GM23338 (cell line): Measurements from ENCODE around the gene LAMB1. TPM values are rescaled to one million over a fixed set of nuclear protein-coding genes. Genes with fewer than 3 reads are reported as not detected.

Experiments used
- ATAC-seq: fragments of 200-7000 bp; cut with Tn5 transposase; 3 replicates; pipeline ENCODE4 v1.9.1; 2020
- DNase-seq: peaks from one replicate; pipeline ENCODE4 v3.0.0-alpha.2; 2015; ENCODE audit warnings: low spot score
- H2AFZ ChIP-seq: fragments of 200-600 bp; sonication (generic); 2 replicates; pipeline ENCODE4 v1.8.0; 2016; ENCODE audit warnings: antibody characterized with exemption, mild to moderate bottlenecking, moderate library complexity
- H3F3A ChIP-seq: fragments of 200-600 bp; sonication (generic); replicated peaks from 2 replicates; pipeline ENCODE4 v1.8.0; 2017; ENCODE audit warnings: antibody characterized with exemption, mixed run types, low read depth
- H3K27ac ChIP-seq: fragments of 200-600 bp; sonication (generic); 2 replicates; pipeline ENCODE4 v1.6.1; 2016; ENCODE audit warnings: low read depth
- H3K27me3 ChIP-seq: fragments of 200-600 bp; sonication (generic); 2 replicates; pipeline ENCODE4 v1.8.0; 2016; ENCODE audit warnings: mild to moderate bottlenecking, mixed run types, moderate library complexity; ENCODE audit not compliant: insufficient read depth
- H3K36me3 ChIP-seq: fragments of 200-600 bp; sonication (generic); 2 replicates; pipeline ENCODE4 v1.8.0; 2016; ENCODE audit warnings: mild to moderate bottlenecking; ENCODE audit not compliant: insufficient read depth
- H3K4me1 ChIP-seq: fragments of 200-600 bp; sonication (generic); 2 replicates; pipeline ENCODE4 v1.8.0; 2016; ENCODE audit warnings: mild to moderate bottlenecking, moderate library complexity; ENCODE audit not compliant: insufficient read depth
- H3K4me2 ChIP-seq: fragments of 200-600 bp; sonication (generic); 2 replicates; pipeline ENCODE4 v1.7.1; 2017; ENCODE audit warnings: mixed run types
- H3K4me3 ChIP-seq: fragments of 200-600 bp; sonication (generic); 2 replicates; pipeline ENCODE4 v1.6.1; 2016; ENCODE audit warnings: mixed run types
- H3K79me2 ChIP-seq: fragments of 200-600 bp; sonication (generic); replicated peaks from 2 replicates; pipeline ENCODE4 v1.8.0; 2017; ENCODE audit warnings: mild to moderate bottlenecking; ENCODE audit not compliant: insufficient read depth
- H3K9me2 ChIP-seq: fragments of 200-600 bp; sonication (generic); 2 replicates; pipeline ENCODE4 v1.8.0; 2017; ENCODE audit not compliant: insufficient read depth
- H4K20me1 ChIP-seq: fragments of 200-600 bp; sonication (generic); replicated peaks from 2 replicates; pipeline ENCODE4 v1.8.0; 2017; ENCODE audit warnings: mild to moderate bottlenecking; ENCODE audit not compliant: insufficient read depth
- H3K27ac Mint-ChIP-seq: 2 replicates; pipeline ENCODE4 v1.8.0; 2020; ENCODE audit warnings: inconsistent platforms, mild to moderate bottlenecking, moderate library complexity, mixed read lengths
- H3K27me3 Mint-ChIP-seq: 3 replicates; pipeline ENCODE4 v1.8.0; 2022; ENCODE audit warnings: low read depth, mild to moderate bottlenecking, moderate library complexity, mixed read lengths, inconsistent platforms; ENCODE audit not compliant: insufficient read depth, poor library complexity
- H3K36me3 Mint-ChIP-seq: 3 replicates; pipeline ENCODE4 v1.8.0; 2021; ENCODE audit warnings: low read depth, mild to moderate bottlenecking, inconsistent platforms, moderate library complexity, mixed read lengths
- H3K4me1 Mint-ChIP-seq: 3 replicates; pipeline ENCODE4 v1.8.0; 2020; ENCODE audit warnings: mild to moderate bottlenecking, inconsistent platforms, mixed read lengths
- H3K4me3 Mint-ChIP-seq: 3 replicates; pipeline ENCODE4 v1.8.0; 2021; ENCODE audit warnings: moderate library complexity, mild to moderate bottlenecking, inconsistent platforms, mixed read lengths
- H3K9me3 Mint-ChIP-seq: 3 replicates; pipeline ENCODE4 v1.8.0; 2020; ENCODE audit warnings: moderate library complexity, mild to moderate bottlenecking, inconsistent platforms, mixed read lengths
- CREB1 ChIP-seq: fragments of 250-450 bp; sonication (Bioruptor Pico); IDR thresholded peaks from 2 replicates; pipeline ENCODE4 v1.5.0; 2020; ENCODE audit warnings: low read depth, mild to moderate bottlenecking, moderate library complexity
- EZH2 ChIP-seq: fragments of 200-600 bp; sonication (generic); IDR thresholded peaks from one replicate; pipeline ENCODE4 v1.8.0; 2017; ENCODE audit warnings: antibody characterized with exemption, mild to moderate bottlenecking, low read depth; ENCODE audit not compliant: unreplicated experiment
- EZH2phosphoT487 ChIP-seq: fragments of 200-600 bp; sonication (generic); IDR thresholded peaks from one replicate; pipeline ENCODE4 v1.8.1; 2018; ENCODE audit warnings: antibody characterized with exemption; ENCODE audit not compliant: unreplicated experiment
- JUNB ChIP-seq: IDR thresholded peaks from one replicate; pipeline ENCODE4 v1.6.1; 2016; ENCODE audit warnings: antibody characterized with exemption; ENCODE audit not compliant: unreplicated experiment
- NANOG ChIP-seq: IDR thresholded peaks from 2 replicates; pipeline ENCODE4 v1.6.1; 2016; ENCODE audit warnings: antibody characterized with exemption, borderline replicate concordance
- POLR2AphosphoS5 ChIP-seq: IDR thresholded peaks from 2 replicates; pipeline ENCODE4 v1.6.1; 2016; ENCODE audit warnings: antibody characterized with exemption, low read depth
- STAT1 ChIP-seq: IDR thresholded peaks from one replicate; pipeline ENCODE4 v1.6.1; 2016; ENCODE audit warnings: antibody characterized with exemption; ENCODE audit not compliant: unreplicated experiment
- ZNF114 ChIP-seq: fragments of 250-450 bp; sonication (Bioruptor Pico); IDR thresholded peaks from 2 replicates; pipeline ENCODE4 v1.5.0; 2020; ENCODE audit warnings: mild to moderate bottlenecking, moderate library complexity
- ZNF331 ChIP-seq: fragments of 250-450 bp; sonication (Bioruptor Pico); IDR thresholded peaks from 2 replicates; pipeline ENCODE4 v1.5.0; 2020; ENCODE audit warnings: low read depth, mild to moderate bottlenecking, moderate library complexity
- polyA plus RNA-seq: library from polyadenylated mRNA; unstranded; fragments of >200 nt; fragmentation: Nextera tagmentation; extraction: Ambion mirVana; gene quantifications from 2 replicates; pipeline ENCODE4 v1.2.1, GENCODE V29; 2016
- total RNA-seq: library from RNA; depleted of rRNA; stranded (reverse); fragments of >200 nt; shearing (Covaris generic); gene quantifications from 2 replicates; pipeline ENCODE4 v1.2.3, GENCODE V29; 2014
- TF ChIP-seq, protein P1 (sequence below): IDR thresholded peaks from one replicate; pipeline ENCODE4 v1.6.1; 2018; ENCODE audit warnings: antibody characterized with exemption; ENCODE audit not compliant: unreplicated experiment
- TF ChIP-seq, protein P2 (sequence below), 2 experiments: fragments of 200-600 bp in 1 of 2; sonication (generic) in 1 of 2; conservative IDR thresholded peaks; 2 replicates each; pipeline versions ENCODE4 v1.5.1 to v1.6.1; 2016 to 2017; ENCODE audit warnings: antibody characterized with exemption in 2 of 2, low read depth in 2 of 2, mild to moderate bottlenecking in 2 of 2, moderate library complexity in 1 of 2
- TF ChIP-seq, protein P3 (sequence below): IDR thresholded peaks from 2 replicates; pipeline ENCODE4 v1.6.1; 2016; ENCODE audit warnings: antibody characterized with exemption
- TF ChIP-seq, protein P4 (sequence below): fragments of 250-450 bp; sonication (Bioruptor Pico); IDR thresholded peaks from 2 replicates; pipeline ENCODE4 v1.5.0; 2020; ENCODE audit warnings: mild to moderate bottlenecking, moderate library complexity

Gene LAMB1
- total and polyA plus RNA-seq, 2 experiments from 2014 or later = 53.5 to 57.8 TPM

DNA sequence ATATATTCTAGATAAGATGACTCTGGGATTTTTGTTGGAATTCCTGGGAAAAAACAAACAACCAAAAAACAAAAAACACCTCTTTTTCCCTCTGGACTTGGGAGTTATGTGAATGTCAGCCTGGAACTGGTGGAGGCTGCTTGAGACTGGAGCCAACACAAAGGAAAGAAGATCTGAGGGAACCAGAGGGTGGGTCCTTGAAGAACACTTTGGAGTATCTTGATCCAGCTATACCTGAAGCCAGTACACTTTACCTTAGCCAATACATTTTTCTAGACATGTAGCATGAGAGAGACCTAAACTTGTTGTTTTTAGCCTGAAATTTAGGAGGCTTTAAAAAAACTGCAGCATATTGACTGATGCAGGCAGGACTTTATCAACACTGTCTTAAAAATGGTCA, 5.9 kb upstream of the LAMB1 start:
- Mint-ChIP-seq H3K9me3 (no peaks in the 10 kb centered on the region), H3K27me3 (peaks cover 37% of the 10 kb centered on the region), H3K4me3 (no peak overlapping the region), H3K36me3 (no peaks in the 10 kb centered on the region), H3K4me1 (peaks cover 11% of the 10 kb centered on the region; the same call in 2 of the 3 replicates), H3K27ac (no peak overlapping the region)
- Histone ChIP-seq H4K20me1 (no peaks in the 10 kb centered on the region; the same call in 1 of the 2 replicates), H3K27ac (no peak overlapping the region), H3K36me3 (no peaks in the 10 kb centered on the region), H2AFZ (no peak overlapping the region), H3K4me2 (no peak overlapping the region), H3K4me3 (no peak overlapping the region), H3K27me3 (peaks cover 40% of the 10 kb centered on the region), H3F3A (no peaks in the 10 kb centered on the region), H3K4me1 (peaks cover 10% of the 10 kb centered on the region; the same call in 1 of the 2 replicates), H3K9me2 (no peaks in the 10 kb centered on the region), H3K79me2 (no peaks in the 10 kb centered on the region)
- DNase-seq (no peak), ATAC-seq (no peak)
- TF ChIP-seq, protein P1, sequence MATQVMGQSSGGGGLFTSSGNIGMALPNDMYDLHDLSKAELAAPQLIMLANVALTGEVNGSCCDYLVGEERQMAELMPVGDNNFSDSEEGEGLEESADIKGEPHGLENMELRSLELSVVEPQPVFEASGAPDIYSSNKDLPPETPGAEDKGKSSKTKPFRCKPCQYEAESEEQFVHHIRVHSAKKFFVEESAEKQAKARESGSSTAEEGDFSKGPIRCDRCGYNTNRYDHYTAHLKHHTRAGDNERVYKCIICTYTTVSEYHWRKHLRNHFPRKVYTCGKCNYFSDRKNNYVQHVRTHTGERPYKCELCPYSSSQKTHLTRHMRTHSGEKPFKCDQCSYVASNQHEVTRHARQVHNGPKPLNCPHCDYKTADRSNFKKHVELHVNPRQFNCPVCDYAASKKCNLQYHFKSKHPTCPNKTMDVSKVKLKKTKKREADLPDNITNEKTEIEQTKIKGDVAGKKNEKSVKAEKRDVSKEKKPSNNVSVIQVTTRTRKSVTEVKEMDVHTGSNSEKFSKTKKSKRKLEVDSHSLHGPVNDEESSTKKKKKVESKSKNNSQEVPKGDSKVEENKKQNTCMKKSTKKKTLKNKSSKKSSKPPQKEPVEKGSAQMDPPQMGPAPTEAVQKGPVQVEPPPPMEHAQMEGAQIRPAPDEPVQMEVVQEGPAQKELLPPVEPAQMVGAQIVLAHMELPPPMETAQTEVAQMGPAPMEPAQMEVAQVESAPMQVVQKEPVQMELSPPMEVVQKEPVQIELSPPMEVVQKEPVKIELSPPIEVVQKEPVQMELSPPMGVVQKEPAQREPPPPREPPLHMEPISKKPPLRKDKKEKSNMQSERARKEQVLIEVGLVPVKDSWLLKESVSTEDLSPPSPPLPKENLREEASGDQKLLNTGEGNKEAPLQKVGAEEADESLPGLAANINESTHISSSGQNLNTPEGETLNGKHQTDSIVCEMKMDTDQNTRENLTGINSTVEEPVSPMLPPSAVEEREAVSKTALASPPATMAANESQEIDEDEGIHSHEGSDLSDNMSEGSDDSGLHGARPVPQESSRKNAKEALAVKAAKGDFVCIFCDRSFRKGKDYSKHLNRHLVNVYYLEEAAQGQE = no peak
- TF ChIP-seq, protein P2, sequence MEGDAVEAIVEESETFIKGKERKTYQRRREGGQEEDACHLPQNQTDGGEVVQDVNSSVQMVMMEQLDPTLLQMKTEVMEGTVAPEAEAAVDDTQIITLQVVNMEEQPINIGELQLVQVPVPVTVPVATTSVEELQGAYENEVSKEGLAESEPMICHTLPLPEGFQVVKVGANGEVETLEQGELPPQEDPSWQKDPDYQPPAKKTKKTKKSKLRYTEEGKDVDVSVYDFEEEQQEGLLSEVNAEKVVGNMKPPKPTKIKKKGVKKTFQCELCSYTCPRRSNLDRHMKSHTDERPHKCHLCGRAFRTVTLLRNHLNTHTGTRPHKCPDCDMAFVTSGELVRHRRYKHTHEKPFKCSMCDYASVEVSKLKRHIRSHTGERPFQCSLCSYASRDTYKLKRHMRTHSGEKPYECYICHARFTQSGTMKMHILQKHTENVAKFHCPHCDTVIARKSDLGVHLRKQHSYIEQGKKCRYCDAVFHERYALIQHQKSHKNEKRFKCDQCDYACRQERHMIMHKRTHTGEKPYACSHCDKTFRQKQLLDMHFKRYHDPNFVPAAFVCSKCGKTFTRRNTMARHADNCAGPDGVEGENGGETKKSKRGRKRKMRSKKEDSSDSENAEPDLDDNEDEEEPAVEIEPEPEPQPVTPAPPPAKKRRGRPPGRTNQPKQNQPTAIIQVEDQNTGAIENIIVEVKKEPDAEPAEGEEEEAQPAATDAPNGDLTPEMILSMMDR (conservative IDR thresholded peaks at IDR 0.05; ENCODE audit: low read depth in 2 of 2) = no peak
- TF ChIP-seq EZH2phosphoT487 = no peak
- no peak for TF ChIP-seq STAT1
- no peak for TF ChIP-seq JUNB
- TF ChIP-seq ZNF331 (CRISPR knock-in tag) = no peak
- TF ChIP-seq CREB1 (CRISPR knock-in tag) = no peak
- no peak for TF ChIP-seq POLR2AphosphoS5
- TF ChIP-seq, protein P3, sequence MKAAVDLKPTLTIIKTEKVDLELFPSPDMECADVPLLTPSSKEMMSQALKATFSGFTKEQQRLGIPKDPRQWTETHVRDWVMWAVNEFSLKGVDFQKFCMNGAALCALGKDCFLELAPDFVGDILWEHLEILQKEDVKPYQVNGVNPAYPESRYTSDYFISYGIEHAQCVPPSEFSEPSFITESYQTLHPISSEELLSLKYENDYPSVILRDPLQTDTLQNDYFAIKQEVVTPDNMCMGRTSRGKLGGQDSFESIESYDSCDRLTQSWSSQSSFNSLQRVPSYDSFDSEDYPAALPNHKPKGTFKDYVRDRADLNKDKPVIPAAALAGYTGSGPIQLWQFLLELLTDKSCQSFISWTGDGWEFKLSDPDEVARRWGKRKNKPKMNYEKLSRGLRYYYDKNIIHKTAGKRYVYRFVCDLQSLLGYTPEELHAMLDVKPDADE = no peak
- TF ChIP-seq ZNF114 (CRISPR knock-in tag) = no peak
- no peak for TF ChIP-seq NANOG
- TF ChIP-seq, protein P4, sequence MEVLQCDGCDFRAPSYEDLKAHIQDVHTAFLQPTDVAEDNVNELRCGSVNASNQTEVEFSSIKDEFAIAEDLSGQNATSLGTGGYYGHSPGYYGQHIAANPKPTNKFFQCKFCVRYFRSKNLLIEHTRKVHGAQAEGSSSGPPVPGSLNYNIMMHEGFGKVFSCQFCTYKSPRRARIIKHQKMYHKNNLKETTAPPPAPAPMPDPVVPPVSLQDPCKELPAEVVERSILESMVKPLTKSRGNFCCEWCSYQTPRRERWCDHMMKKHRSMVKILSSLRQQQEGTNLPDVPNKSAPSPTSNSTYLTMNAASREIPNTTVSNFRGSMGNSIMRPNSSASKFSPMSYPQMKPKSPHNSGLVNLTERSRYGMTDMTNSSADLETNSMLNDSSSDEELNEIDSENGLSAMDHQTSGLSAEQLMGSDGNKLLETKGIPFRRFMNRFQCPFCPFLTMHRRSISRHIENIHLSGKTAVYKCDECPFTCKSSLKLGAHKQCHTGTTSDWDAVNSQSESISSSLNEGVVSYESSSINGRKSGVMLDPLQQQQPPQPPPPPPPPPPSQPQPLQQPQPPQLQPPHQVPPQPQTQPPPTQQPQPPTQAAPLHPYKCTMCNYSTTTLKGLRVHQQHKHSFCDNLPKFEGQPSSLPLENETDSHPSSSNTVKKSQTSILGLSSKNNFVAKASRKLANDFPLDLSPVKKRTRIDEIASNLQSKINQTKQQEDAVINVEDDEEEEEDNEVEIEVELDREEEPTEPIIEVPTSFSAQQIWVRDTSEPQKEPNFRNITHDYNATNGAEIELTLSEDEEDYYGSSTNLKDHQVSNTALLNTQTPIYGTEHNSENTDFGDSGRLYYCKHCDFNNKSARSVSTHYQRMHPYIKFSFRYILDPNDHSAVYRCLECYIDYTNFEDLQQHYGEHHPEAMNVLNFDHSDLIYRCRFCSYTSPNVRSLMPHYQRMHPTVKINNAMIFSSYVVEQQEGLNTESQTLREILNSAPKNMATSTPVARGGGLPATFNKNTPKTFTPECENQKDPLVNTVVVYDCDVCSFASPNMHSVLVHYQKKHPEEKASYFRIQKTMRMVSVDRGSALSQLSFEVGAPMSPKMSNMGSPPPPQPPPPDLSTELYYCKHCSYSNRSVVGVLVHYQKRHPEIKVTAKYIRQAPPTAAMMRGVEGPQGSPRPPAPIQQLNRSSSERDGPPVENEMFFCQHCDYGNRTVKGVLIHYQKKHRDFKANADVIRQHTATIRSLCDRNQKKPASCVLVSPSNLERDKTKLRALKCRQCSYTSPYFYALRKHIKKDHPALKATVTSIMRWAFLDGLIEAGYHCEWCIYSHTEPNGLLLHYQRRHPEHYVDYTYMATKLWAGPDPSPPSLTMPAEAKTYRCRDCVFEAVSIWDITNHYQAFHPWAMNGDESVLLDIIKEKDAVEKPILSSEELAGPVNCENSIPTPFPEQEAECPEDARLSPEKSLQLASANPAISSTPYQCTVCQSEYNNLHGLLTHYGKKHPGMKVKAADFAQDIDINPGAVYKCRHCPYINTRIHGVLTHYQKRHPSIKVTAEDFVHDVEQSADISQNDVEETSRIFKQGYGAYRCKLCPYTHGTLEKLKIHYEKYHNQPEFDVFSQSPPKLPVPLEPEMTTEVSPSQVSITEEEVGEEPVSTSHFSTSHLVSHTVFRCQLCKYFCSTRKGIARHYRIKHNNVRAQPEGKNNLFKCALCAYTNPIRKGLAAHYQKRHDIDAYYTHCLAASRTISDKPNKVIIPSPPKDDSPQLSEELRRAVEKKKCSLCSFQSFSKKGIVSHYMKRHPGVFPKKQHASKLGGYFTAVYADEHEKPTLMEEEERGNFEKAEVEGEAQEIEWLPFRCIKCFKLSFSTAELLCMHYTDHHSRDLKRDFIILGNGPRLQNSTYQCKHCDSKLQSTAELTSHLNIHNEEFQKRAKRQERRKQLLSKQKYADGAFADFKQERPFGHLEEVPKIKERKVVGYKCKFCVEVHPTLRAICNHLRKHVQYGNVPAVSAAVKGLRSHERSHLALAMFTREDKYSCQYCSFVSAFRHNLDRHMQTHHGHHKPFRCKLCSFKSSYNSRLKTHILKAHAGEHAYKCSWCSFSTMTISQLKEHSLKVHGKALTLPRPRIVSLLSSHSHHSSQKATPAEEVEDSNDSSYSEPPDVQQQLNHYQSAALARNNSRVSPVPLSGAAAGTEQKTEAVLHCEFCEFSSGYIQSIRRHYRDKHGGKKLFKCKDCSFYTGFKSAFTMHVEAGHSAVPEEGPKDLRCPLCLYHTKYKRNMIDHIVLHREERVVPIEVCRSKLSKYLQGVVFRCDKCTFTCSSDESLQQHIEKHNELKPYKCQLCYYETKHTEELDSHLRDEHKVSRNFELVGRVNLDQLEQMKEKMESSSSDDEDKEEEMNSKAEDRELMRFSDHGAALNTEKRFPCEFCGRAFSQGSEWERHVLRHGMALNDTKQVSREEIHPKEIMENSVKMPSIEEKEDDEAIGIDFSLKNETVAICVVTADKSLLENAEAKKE (CRISPR knock-in tag) = no peak
- no peak for TF ChIP-seq EZH2
